Stimulated activated CD4-positive, alpha-beta T cell treated with anti-CD3 and anti-CD28 coated beads, Interleukin-15, amount 100 ng/mL, for 24 hours (primary cell): ENCODE results near the gene CUBN.

ENCODE experiments used
- DNase-seq: peaks from one replicate; pipeline ENCODE4 v3.0.0-alpha.2; 2020

The CUBN gene

GRCh38 chr10:16811765-16812164 is 317.8 kb downstream of the CUBN start:
- no peak for DNase-seq

DNA sequence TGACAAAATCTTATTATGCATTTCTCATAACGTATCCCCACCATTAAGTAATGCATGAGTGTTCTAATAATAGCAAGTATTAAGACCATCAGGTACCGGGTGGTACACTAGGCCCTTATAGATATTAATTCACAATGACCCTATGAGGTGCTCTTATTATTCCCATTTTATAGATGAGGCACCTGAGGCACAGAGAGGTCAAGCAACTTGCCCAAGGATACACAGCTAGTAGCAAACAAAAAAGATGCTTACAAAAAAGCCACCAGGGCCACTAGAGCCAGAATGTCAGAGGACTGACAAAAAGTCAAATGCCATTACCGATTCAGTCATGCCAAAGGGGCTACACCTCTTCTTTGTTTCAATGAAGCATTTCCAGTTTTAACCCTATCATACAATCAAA is 318.3 kb downstream of the CUBN start:
- no peak for DNase-seq

GRCh38 chr10:16809074-16809718 is 320.4 kb downstream of the CUBN start:
- DNase-seq = peak; percentile 75

- no peak for DNase-seq
These were observed 325.5 kb downstream of the CUBN start for GRCh38 chr10:16804123-16804522.

- no peak for DNase-seq
These were observed 326.1 kb downstream of the CUBN start for GRCh38 chr10:16803464-16803863.

- peak; percentile 33 for DNase-seq
These were observed 330.0 kb downstream of the CUBN start for GRCh38 chr10:16799621-16800020.

- no peak for DNase-seq
These were observed 331.0 kb downstream of the CUBN start for GRCh38 chr10:16798571-16798970.

DNA sequence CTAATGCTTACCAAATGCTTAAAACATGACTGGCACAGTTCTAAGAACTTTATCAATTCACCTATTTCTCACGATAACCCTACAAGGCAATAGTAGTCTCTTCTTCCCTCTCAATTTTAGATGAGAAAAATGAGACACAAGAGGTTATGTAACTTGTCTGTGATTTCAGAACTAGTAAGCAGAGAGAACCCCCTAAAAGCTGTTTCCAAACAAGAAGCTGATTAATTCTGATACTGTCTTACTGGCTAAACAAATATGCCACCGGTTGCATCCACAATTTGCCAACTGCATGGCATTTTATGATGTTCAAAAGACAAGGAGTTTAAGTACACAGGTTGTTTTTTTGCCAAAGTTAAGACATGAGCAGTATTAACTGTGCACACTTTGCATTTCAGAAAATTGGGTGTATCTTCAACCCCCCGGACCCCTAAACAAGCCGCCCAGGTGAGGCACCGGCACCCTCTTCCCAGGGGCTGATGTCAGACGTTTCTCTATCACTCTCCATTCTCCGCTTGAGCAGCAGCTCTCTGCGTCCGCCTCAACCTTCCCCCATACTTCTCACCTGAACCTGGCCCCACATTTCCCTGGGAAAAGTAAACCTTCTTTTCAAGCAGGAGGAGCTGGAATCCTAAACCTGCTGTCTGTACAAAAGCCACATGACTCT is 334.1 kb downstream of the CUBN start:
- no peak for DNase-seq

GRCh38 chr10:16794005-16794404 is 335.6 kb downstream of the CUBN start:
- DNase-seq = no peak

- DNase-seq = no peak
These were observed 336.9 kb downstream of the CUBN start for GRCh38 chr10:16792675-16793074.

GRCh38 chr10:16789765-16790164 is 339.8 kb downstream of the CUBN start:
- no peak for DNase-seq

DNA sequence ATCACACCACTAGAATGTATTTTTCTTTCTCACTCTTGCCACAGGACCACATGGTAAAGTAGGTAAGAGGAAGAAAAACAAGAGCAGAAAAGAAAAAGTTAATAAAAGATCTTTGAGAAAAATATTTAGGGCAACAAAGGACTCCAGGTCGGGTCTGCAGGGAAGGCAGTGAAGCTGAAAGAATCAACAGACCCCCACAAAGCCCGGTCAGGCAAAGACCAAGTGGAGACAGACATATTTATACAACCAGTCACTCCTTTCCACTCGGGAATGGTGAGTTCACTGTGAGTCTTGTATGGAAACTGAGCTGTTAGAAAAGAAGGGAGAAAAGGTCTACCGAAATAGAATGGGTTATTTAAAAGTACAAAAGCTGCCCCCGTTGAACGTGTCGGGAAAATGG is 340.4 kb downstream of the CUBN start:
- no peak for DNase-seq

- no peak for DNase-seq
These were observed 340.8 kb downstream of the CUBN start for GRCh38 chr10:16788778-16789177.

GRCh38 chr10:16788125-16788524 is 341.5 kb downstream of the CUBN start:
- DNase-seq = peak; percentile 35

DNA sequence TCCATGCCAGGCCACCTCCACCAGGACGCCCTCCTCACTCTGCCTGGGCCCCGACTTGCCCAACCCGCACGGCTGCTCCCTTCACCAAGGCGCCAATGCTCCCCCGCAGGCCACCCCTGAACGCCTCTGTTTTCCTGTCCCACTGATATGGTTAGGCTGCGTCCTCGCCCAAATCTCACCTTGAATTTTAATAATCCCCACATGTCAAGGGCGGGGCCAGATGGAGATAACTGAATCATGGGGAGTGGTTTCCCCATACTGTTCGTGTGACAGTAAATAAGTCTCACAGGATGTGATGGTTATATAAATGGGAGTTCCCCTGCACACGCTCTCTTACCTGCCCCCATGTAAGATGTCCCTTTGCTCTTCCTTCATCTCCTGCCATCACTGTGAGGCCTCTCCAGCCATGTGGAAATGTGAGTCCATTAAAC is 342.2 kb downstream of the CUBN start:
- peak; percentile 70 for DNase-seq

GRCh38 chr10:16780338-16780880 is 349.2 kb downstream of the CUBN start:
- DNase-seq = no peak

- DNase-seq = peak; percentile 84
These were observed 350.2 kb downstream of the CUBN start for GRCh38 chr10:16779384-16779915.

- DNase-seq = no peak
These were observed 351.9 kb downstream of the CUBN start for GRCh38 chr10:16777473-16778370.

- no peak for DNase-seq
These were observed 352.7 kb downstream of the CUBN start for GRCh38 chr10:16776896-16777295.
